HG03060 (cell line): ENCODE measurements around the gene ACTRT2.

Experiments
- ATAC-seq: cut with Tn5 transposase; IDR thresholded peaks from one replicate; pipeline ENCODE4 v1.9.1; 2021; ENCODE audit warnings: low read depth, moderate number of reproducible peaks; ENCODE audit not compliant: unreplicated experiment

ACTRT2 gene

DNA sequence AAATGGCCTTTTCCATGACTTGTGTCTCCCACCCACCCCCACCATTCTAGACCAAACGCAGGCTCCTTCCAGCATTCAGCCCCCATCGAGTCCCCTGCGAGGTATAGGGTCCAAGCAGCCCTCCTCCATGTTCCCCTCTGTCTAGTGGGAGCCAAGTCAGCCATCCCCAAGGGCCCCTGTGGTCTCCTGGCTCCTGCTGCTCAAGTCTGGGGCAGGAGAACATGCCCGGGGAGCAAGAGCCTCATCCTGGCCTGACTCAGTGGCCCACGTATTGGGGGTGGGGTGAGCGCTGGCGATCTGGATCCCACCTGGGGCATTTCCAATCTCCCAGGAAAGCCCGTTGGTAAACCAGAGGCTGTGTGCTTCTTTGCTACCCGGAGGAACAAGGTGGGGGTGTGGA, 43.6 kb downstream of the ACTRT2 start:
- ATAC-seq, result no peak

DNA sequence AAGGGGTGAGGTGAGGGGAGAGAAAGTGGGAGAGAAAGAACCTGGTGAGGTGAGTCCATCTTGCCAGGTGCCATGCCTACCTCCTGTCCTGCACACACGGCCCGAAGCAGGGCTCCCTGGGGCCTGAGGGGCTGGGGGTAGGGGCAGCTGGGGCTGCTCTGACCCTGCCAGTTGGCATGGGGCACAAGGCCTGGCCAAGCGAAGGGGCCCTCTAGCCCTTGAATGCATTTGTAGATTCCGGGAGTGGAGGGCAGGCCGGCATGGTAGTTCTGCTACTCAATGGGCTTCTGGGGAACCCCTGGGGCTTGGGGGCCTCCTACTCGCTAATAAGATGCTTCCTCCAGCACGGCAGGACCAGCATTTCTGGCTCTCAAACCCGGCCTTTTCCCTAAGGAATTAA, 44.1 kb downstream of the ACTRT2 start:
- no peak for ATAC-seq

DNA sequence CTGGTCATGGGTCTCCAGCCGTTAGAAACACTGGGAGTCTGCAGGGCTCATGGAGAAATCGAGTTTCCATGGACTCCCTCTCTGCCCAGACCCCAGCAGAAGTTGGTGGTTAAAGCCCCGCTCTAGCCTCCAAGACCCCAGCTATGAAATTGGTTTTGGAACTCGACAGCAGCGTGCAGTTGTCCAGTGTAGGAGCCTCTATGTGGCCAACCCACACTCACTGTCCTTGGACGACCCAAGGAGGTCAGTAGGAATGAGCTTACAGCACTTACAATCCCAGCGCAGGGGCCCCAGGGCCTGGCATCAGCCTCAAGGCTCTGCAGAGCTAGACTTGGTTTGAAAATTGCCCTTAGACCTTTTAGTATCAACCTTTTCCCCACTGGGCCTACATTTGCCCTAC, 44.5 kb downstream of the ACTRT2 start:
- no peak for ATAC-seq

DNA sequence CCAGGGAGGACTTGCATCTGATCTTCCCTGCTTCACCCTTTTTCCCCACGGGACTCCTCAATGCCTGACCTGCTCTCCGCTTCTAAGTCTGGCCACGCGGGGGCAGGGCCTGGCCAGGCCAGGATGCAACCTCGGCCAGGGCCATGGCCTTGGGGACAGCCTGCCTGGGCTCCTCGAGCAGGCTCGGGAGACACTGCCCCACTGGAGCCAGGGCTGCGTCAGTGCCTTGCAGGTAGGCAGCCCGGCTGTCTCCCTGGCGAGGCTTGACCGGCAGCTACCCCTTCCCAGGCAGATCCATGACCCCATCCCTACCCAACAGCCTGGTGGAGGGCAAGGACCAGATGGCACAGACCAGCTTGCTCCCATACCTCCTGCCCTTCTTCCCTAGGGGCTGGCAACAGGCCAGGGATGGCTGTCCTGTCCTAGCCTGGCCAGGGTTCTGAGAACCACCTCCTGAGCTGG, 45.0 kb downstream of the ACTRT2 start:
- no peak for ATAC-seq

DNA sequence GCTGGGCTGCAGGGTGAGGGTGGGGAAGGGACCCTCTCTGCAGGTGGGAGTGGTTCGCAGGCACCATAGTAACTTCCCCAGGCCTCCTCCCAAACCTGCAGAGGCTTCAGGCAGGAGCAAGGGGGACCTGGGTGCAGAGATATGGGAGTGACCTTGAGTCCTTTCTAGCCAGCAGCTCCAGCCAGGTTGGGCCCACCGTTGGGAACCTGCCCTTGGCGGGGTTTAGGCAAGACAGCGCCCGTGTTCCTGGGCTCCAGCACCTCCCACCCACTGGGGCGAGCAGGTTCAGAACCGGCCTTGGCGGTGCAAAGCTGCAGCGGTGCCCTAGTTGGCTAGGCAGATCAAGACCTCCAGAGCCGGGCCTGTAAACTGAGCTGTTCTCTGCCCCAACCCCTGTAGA, 45.6 kb downstream of the ACTRT2 start:
- no peak for ATAC-seq

DNA sequence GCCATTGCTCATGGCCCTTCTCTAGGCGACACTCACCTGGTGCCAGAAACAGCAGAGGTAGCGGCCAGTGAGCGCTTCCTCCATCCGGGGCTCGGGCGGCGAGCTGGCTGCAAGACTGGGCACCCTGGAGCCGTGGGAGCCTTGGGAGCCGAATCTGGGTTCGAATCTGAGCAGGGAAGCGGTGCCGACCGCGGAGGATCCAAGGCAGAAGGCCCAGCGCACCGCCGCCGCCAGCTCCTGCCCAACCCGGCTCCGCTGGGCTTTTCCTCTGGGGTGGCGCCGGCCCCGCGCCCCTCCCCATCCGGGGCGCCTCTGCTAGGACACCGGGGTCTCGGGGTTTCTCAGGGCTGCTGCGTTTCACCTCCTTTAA, 46.0 kb downstream of the ACTRT2 start:
- ATAC-seq, result no peak

GRCh38 chr1:3067671-3068563, 46.6 kb downstream of the ACTRT2 start:
- no peak for ATAC-seq

DNA sequence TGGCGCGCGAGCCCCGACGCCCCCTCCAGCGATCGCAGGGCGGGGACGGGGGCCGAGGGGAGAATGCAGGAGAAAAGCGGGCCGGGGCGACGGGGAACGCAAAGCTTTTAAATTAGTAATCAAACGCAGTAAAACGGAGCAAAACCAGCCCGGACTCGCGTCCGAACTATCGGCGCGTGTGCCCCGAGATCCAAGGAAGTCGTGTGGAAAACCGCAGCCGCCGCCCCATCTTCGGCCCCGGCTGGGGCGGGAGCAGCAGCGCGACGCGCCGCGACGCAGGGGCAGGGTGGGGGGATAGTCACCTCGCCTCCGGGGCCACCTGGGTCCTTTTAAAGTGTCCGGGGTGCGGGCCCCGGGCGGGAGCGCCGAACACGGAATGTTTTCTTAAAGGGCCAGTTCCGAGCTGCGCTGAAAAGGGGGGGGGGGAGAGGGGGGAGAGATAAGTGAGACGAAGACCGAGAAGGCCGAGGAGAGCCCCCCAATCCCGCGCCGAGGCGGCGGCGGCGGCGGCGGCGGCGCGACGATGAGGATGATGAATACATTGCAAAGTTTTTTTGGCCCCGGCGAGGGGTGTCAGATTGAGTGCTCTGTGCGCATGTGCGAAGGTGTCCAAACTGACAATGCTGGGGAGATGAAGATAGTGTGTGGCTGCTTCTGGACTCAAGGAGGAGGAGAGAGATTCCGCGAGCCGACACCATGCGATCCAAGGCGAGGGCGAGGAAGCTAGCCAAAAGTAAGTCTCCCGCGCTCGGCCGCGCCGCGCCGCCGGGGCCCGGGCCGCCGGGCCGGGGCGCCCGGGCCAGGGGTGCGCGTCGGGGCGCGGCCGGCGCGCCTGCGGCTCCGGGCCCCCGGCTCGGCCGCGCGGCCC, 47.5 kb downstream of the ACTRT2 start, which contains the start of gene PRDM16:
PRDM16 (plus strand) TSS at position 640 of the 868 bp plus-strand sequence; CDS start at position 697, 57 bp downstream.
- no peak for ATAC-seq

- ATAC-seq, result no peak
These were observed 48.4 kb downstream of the ACTRT2 start for GRCh38 chr1:3069491-3070308.

GRCh38 chr1:3070309-3070643, 49.0 kb downstream of the ACTRT2 start:
- ATAC-seq, result no peak

DNA sequence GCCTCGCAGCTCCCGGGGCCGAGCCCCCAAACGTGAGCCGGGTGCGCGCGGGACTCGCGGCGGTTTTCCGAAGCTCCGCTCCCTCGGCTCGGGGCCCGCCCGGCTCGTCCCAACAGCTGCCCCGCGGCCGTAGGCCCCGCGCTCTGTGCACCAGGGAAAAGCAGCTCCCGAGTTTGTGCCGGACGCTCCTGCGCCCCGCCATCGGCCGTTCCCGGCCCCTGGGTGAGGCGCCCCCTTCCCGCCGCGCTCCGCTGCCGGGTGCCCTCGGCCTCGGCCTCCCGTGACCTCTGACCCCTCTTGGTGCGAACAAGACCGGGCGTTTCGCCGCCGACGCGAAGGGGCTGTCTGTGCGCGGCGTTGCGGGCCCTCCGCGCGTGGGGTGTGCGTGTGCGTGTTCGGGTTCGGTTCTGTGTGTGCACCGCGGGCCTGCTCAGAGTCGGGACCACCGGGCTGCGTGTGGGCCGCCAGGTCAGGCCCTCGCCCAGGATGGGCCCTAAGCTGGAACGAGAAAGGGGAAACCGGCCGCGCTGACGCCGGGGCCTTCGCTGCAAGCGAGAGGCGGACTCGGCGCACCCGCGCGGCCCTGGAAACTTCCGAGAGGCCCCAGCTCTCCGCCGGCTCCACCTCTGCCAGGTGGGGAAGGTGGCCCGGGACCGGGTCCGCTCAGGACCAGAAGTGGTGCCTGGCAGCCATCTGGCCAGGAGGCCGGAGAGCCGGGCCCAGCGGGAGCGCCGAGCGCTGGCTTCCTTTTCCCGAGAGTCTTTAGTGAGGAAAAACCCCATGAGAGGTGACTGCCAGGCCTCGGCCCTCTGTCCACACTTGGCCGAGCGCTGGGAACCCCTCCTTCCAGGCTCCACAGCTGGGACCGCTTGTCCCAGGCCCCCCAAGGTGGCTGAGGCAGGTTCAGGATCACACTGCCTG, 49.6 kb downstream of the ACTRT2 start:
- ATAC-seq, result no peak

DNA sequence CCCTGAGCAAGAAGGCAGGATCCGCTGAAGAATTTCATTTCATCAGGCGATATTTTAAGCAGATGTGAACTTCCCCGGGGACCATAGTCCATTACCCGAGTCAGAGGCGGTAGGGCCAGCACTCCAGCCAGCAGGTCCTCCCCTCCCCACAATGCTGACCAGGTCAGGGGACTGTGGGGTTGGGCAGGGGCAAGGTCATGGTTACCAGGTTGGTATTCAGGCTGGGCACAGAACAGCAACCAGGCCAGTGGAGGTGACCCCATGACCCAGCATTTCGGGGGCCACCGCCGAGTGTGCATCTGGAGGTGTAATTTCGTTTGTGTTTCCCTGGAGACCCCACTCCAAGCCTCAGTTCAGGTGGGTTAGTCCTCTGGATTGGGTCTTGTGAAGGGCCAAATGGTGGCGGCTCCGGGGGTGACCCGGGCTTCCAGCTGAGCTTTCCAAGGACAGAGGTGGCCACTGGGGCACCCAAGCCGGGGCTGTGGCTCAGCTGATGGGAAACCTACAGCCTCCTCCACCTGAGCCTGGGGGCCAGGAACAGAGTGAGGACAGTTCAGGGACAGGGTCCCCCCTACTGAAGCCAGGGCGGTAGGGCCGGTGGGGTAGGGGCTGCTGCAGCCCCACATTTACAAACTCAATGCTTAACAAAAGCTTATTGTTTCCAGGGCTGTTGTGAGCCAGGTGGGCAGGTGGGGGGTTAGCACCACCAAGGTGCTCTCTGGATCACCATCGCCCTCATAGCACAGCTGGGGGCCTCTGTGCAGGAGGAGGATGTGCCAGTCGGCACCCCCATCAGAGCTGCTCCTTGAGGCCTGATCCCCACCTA, 50.5 kb downstream of the ACTRT2 start:
- ATAC-seq, result no peak
